ENCODE data around the gene COL6A5. TPM values are rescaled to one million over a fixed set of nuclear protein-coding genes. Genes with fewer than 3 reads are reported as not detected.

COL6A5 gene
- total and polyA plus RNA-seq, 11 donors, result 0.03 to 0.14 TPM; not detected in 9

- Histone ChIP-seq H3K27me3 (no peaks in the 10 kb centered on the region), H3K36me3 (no peaks in the 10 kb centered on the region), H3K4me1 (peaks cover 0 to 6% (median 0%) of the 10 kb centered on the region in 12 donors), H3K27ac (no peak overlapping the region), H3K9me3 (peaks cover 0 to 10% (median 0%) of the 10 kb centered on the region in 12 donors), H3K4me3 (no peak overlapping the region)
- ATAC-seq (no peak), DNase-seq (no peak)
- intact Hi-C loops (cut with DNase I), result no loop called here
- TF ChIP-seq POLR2A (IDR thresholded peaks at IDR 0.05), result no peak
- no peak for TF ChIP-seq CTCF (IDR thresholded peaks at IDR 0.05)
Measured at GRCh38 chr3:130411320-130411719, 65.8 kb downstream of the COL6A5 start.

- ATAC-seq (no peak), DNase-seq (no peak)
- Histone ChIP-seq H3K36me3 (no peaks in the 10 kb centered on the region), H3K4me3 (no peak overlapping the region), H3K4me1 (peaks cover 0 to 6% (median 0%) of the 10 kb centered on the region in 12 donors), H3K27ac (no peak overlapping the region), H3K9me3 (peaks cover 0 to 8% (median 0%) of the 10 kb centered on the region in 12 donors), H3K27me3 (no peaks in the 10 kb centered on the region)
- TF ChIP-seq POLR2A (IDR thresholded peaks at IDR 0.05) (no peak), CTCF (IDR thresholded peaks at IDR 0.05) (no peak)
- intact Hi-C loops (cut with DNase I), result no loop called here
- 0 to 47% (median 0%) methylated on average over 1 of the region's 1 CpG for WGBS, 4 donors
Measured at GRCh38 chr3:130412991-130413560, 67.6 kb downstream of the COL6A5 start.

GRCh38 chr3:130414457-130414856, 69.0 kb downstream of the COL6A5 start:
- Histone ChIP-seq H3K36me3 (no peaks in the 10 kb centered on the region), H3K27me3 (no peaks in the 10 kb centered on the region), H3K4me3 (no peak overlapping the region), H3K9me3 (no peaks in the 10 kb centered on the region), H3K4me1 (peaks cover 0 to 6% (median 0%) of the 10 kb centered on the region in 12 donors), H3K27ac (no peak overlapping the region)
- ATAC-seq, result no peak
- TF ChIP-seq POLR2A (IDR thresholded peaks at IDR 0.05) (no peak), CTCF (IDR thresholded peaks at IDR 0.05) (no peak)
- WGBS, 4 donors, result 70 to 80% (median 73%) methylated on average over 4 of the region's 4 CpGs
- DNase-seq, result no peak
- intact Hi-C loops (cut with DNase I), result no loop called here

- Histone ChIP-seq H3K4me1 (no peaks in the 10 kb centered on the region), H3K27ac (no peak overlapping the region), H3K9me3 (no peaks in the 10 kb centered on the region), H3K36me3 (no peaks in the 10 kb centered on the region), H3K27me3 (peaks cover 0 to 6% (median 0%) of the 10 kb centered on the region in 9 donors), H3K4me3 (no peak overlapping the region)
- DNase-seq (no peak), ATAC-seq (no peak)
- 83 to 88% (median 85%) methylated on average over 2 of the region's 2 CpGs for WGBS, 4 donors
- TF ChIP-seq CTCF (IDR thresholded peaks at IDR 0.05) (no peak), POLR2A (IDR thresholded peaks at IDR 0.05) (no peak)
- intact Hi-C loops (cut with DNase I), result no loop called here
Measured at GRCh38 chr3:130420466-130420865, 75.0 kb downstream of the COL6A5 start.
